ENCODE results near the gene LCAT. TPM values are rescaled to one million over a fixed set of nuclear protein-coding genes. Genes with fewer than 3 reads are reported as not detected.

The LCAT gene
- total and polyA plus RNA-seq, 8 donors, result 23.9 to 37.6 (median 31.5) TPM

DNA sequence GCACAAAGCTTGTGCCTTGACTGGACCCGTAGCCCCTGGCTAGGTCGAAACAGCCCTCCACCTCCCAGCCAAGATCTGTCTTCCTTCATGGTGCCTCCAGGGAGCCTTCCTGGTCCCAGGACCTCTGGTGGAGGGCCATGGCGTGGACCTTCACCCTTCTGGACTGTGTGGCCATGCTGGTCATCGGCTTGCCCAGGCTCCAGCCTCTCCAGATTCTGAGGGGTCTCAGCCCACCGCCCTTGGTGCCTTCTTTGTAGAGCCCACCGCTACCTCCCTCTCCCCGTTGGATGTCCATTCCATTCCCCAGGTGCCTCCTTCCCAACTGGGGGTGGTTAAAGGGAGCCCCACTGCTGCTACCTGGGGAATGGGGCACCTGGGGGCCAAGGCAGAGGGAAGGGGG is 15.8 kb downstream of the LCAT start:
- no peak for DNase-seq
- peaks cover 0 to 62% of the 10 kb centered on the region in 2 donors for H3K36me3 ChIP-seq
- ATAC-seq, result no peak
- peaks cover 0 to 17% of the 10 kb centered on the region in 2 donors for H3K4me1 ChIP-seq
- H3K27ac ChIP-seq, result no peak overlapping the region
- H3K27me3 ChIP-seq, result no peaks in the 10 kb centered on the region
- no peak overlapping the region for H3K4me3 ChIP-seq
- H3K9me3 ChIP-seq, result no peaks in the 10 kb centered on the region
- TF ChIP-seq, protein P1, sequence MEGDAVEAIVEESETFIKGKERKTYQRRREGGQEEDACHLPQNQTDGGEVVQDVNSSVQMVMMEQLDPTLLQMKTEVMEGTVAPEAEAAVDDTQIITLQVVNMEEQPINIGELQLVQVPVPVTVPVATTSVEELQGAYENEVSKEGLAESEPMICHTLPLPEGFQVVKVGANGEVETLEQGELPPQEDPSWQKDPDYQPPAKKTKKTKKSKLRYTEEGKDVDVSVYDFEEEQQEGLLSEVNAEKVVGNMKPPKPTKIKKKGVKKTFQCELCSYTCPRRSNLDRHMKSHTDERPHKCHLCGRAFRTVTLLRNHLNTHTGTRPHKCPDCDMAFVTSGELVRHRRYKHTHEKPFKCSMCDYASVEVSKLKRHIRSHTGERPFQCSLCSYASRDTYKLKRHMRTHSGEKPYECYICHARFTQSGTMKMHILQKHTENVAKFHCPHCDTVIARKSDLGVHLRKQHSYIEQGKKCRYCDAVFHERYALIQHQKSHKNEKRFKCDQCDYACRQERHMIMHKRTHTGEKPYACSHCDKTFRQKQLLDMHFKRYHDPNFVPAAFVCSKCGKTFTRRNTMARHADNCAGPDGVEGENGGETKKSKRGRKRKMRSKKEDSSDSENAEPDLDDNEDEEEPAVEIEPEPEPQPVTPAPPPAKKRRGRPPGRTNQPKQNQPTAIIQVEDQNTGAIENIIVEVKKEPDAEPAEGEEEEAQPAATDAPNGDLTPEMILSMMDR (IDR thresholded peaks at IDR 0.05), result no peak
- intact Hi-C loops (cut with DNase I), result loop anchor here in 1 of 2 donors (5.0 to 10.0 kb wide), 3 partner anchors 46 to 253 kb away; partner anchors contain the start of gene NRN1L

DNA sequence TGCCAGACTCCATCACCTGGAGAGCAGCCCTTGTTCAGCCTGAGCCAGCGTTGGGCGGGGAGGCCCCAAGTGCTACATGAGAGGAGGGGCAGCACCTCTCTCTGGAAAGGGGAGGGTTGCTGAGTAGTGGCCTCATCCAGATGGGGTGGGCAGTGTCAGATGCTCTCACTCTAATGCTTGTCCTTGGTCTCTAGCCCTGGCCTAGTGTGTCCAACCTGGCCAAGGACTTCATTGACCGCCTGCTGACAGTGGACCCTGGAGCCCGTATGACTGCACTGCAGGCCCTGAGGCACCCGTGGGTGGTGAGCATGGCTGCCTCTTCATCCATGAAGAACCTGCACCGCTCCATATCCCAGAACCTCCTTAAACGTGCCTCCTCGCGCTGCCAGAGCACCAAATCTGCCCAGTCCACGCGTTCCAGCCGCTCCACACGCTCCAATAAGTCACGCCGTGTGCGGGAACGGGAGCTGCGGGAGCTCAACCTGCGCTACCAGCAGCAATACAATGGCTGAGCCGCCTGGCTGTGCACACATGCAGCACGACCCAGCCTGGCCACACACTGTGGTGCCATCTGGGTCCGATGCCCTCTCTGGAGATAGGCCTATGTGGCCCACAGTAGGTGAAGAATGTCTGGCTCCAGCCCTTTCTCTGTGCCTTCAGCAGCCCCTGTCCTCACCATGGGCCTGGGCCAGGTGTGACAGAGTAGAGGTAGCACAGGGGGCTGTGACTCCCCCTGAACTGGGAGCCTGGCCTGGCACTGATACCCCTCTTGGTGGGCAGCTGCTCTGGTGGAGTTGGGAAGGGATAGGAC is 16.6 kb downstream of the LCAT start:
- H3K27ac ChIP-seq, result no peak overlapping the region
- intact Hi-C loops (cut with DNase I), result loop anchor here in 1 of 2 donors (5.0 to 10.0 kb wide), 3 partner anchors 45 to 253 kb away; partner anchors contain the start of gene NRN1L
- ATAC-seq, result no peak

DNA sequence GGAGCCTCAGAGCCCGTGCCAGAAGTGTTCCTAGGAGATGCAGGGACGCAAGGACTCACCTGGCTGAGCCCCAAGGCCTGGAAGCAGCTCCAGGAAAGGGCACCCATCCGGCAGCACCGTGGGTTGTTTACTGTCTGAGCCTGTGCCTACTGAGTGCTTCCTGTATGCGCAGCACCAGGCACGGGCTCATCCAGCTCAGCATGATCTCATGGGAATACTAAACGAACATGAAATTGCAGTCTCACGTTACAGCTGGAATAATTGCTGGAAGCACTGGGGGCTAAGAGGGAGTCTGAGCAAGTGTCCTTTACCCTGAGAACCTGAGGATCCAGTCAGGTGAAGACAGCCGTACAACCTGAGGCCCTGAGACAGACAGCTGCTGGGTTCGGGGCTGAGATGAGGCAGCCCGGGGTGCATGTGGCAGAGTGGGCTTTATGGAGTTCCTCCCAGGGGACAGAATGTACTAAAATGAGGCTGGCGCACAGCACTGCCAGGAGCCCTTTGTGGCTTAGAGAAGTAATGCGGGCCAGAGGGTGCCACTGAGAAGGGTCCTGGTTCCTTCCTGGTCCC is 17.7 kb downstream of the LCAT start:
- H3K27ac ChIP-seq, result peak overlapping the region in 1 of 2 donors; percentile 42

More for the DNA sequence above, 16.6 kb downstream of the LCAT start:
- TF ChIP-seq, protein P1 (IDR thresholded peaks at IDR 0.05), result no peak
- no peaks in the 10 kb centered on the region for H3K27me3 ChIP-seq
- no peaks in the 10 kb centered on the region for H3K9me3 ChIP-seq
- DNase-seq, result no peak
- peaks cover 0 to 17% of the 10 kb centered on the region in 2 donors for H3K4me1 ChIP-seq
- no peak overlapping the region for H3K4me3 ChIP-seq
- peaks cover 0 to 54% of the 10 kb centered on the region in 2 donors for H3K36me3 ChIP-seq

DNA sequence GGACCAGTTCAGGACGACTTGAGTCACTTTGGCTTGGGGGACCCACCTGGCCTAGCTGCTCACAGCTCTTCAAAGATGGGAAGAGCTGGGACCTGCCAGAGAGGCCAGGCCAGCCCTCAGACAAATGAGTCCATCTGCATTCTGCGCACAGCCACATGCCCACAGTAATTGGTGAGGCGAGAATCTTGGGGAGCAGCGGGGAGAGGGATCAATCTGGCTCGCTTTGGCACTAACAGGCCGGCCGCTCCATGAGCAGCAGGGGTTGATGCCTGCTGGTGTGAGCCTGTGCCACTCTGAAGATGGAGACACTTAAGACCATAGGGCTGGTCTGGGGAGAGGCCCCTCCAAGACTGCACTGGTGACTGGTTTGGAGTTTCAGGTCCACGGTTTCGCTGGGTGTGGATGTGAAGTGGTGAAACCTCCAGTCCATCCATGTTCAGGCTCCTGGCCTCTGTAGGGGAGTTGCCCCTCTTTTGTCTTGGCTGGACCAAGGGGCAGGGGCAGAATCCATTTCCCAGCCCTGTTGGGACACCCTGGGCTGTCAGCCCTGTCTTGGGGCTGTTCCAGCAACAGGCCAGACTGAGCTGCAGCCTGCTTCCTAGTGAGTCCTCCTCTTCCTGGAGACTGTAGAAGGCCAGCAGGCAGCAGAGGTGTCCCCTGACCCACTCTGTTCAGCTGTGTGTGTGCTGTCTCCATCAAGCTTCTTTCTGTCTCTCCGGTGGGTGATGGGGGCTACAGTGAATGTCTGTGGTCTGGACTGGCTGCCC is 19.6 kb downstream of the LCAT start:
- no peaks in the 10 kb centered on the region for H3K9me3 ChIP-seq
- DNase-seq (no peak), ATAC-seq (no peak)
- TF ChIP-seq, protein P1 (IDR thresholded peaks at IDR 0.05), result no peak
- no peaks in the 10 kb centered on the region for H3K27me3 ChIP-seq
- no peak overlapping the region for H3K27ac ChIP-seq
- no peak overlapping the region for H3K4me3 ChIP-seq
- intact Hi-C loops (cut with DNase I), result loop anchor here in 1 of 2 donors (10.0 kb wide), 1 partner anchor 250 kb away; no protein-coding TSS in a partner anchor
- peaks cover 0 to 17% of the 10 kb centered on the region in 2 donors for H3K4me1 ChIP-seq
- H3K36me3 ChIP-seq, result peaks cover 0 to 32% of the 10 kb centered on the region in 2 donors

More for the DNA sequence above, 17.7 kb downstream of the LCAT start:
- Histone ChIP-seq H3K9me3 (no peaks in the 10 kb centered on the region), H3K4me1 (peaks cover 0 to 17% of the 10 kb centered on the region in 2 donors), H3K4me3 (no peak overlapping the region), H3K27me3 (no peaks in the 10 kb centered on the region), H3K36me3 (peaks cover 0 to 43% of the 10 kb centered on the region in 2 donors)
- TF ChIP-seq, protein P1 (IDR thresholded peaks at IDR 0.05), result no peak
- ATAC-seq, result peak; percentile 14
- DNase-seq, result no peak
- intact Hi-C loops (cut with DNase I), result loop anchor here in 1 of 2 donors (5.0 to 10.0 kb wide), 3 partner anchors 44 to 251 kb away; partner anchors contain the start of gene NRN1L

Data from left lung (tissue), 10 donors.